Endothelial cell of umbilical vein (primary cell): ENCODE results near the gene STRA8. TPM values are rescaled to one million over a fixed set of nuclear protein-coding genes. Genes with fewer than 3 reads are reported as not detected.

Experiments
- BruUV-seq: library from RNA; stranded (reverse); fragments of 400-500 nt; replicated peaks from 2 replicates; lab custom pipeline; 2021; lab: Mats Ljungman, UMichigan
- CTCF ChIA-PET: fragments of 300-600, 350-600 bp; sonication (Branson Sonifier 250); formaldehyde crosslinking; loops from one replicate; lab custom pipeline; 2021; ENCODE audit warnings: antibody characterized with exemption, inconsistent platforms; lab: Charles Lee
- POLR2A ChIA-PET: fragments of 300-600, 350-600 bp; sonication (Branson Sonifier 250); formaldehyde crosslinking; loops from one replicate; lab custom pipeline; 2021; ENCODE audit warnings: antibody characterized with exemption, inconsistent platforms; lab: Charles Lee
- DNase-seq: peaks from one replicate; pipeline ENCODE4 v3.0.0-alpha.2; 2011; ENCODE audit warnings: low read depth, low spot score
- FAIRE-seq: peaks from 2 replicates; lab custom pipeline; 2011; peaks lifted over from hg19 to GRCh38; lab: Jason Lieb, UNC
- H2AFZ ChIP-seq: 2 replicates; pipeline ENCODE4 v1.6.0; 2012; ENCODE audit warnings: low read depth, low read length, control low read depth, inconsistent platforms
- H3K27ac ChIP-seq: 2 replicates; pipeline ENCODE4 v1.5.1; 2011; ENCODE audit warnings: low read depth, mild to moderate bottlenecking, control low read depth, low read length, moderate library complexity; ENCODE audit not compliant: insufficient read depth
- H3K27me3 ChIP-seq, 2 experiments: 2 replicates each; pipeline versions ENCODE4 v1.6.0 to v1.6.1; 2011; ENCODE audit warnings: low read length in 2 of 2, mixed read lengths in 1 of 2; ENCODE audit not compliant: control insufficient read depth in 2 of 2, insufficient read depth in 2 of 2
- H3K36me3 ChIP-seq, 2 experiments: 2 replicates in 1 of 2; 3 replicates in 1 of 2; pipeline ENCODE4 v1.5.1; 2011; ENCODE audit warnings: low read length in 2 of 2, mild to moderate bottlenecking in 1 of 2, moderate library complexity in 1 of 2; ENCODE audit not compliant: control insufficient read depth in 2 of 2, insufficient read depth in 2 of 2; ENCODE audit errors: extremely low read depth in 1 of 2
- H3K4me1 ChIP-seq: 3 replicates; pipeline ENCODE4 v1.5.1; 2011; ENCODE audit warnings: mild to moderate bottlenecking, low read length; ENCODE audit not compliant: control insufficient read depth, insufficient read depth; ENCODE audit errors: extremely low read depth
- H3K4me2 ChIP-seq: 2 replicates; pipeline ENCODE4 v1.6.1; 2011; ENCODE audit warnings: low read length, control low read depth, mixed read lengths; ENCODE audit not compliant: insufficient read depth
- H3K4me3 ChIP-seq, 3 experiments: fragments of 200-600 bp in 1 of 3; sonication (generic), shearing (Covaris generic) in 1 of 3; replicated peaks in 1 of 3; 2 replicates each; pipeline ENCODE4 v1.5.1; 2011 to 2016; ENCODE audit warnings: control low read depth in 3 of 3, low read length in 3 of 3, mild to moderate bottlenecking in 2 of 3, inconsistent platforms in 1 of 3, low read depth in 1 of 3, moderate library complexity in 1 of 3; ENCODE audit not compliant: insufficient read depth in 1 of 3
- H3K79me2 ChIP-seq: 2 replicates; pipeline ENCODE4 v1.6.0; 2012; ENCODE audit warnings: low read length, inconsistent platforms; ENCODE audit not compliant: control insufficient read depth, insufficient read depth
- H3K9ac ChIP-seq: replicated peaks from 2 replicates; pipeline ENCODE3; 2011; ENCODE audit warnings: low read length, control low read depth; ENCODE audit not compliant: insufficient read depth; ENCODE audit errors: extremely low read depth
- H3K9me1 ChIP-seq: replicated peaks from 3 replicates; pipeline ENCODE4 v1.6.0; 2011; ENCODE audit warnings: mild to moderate bottlenecking, low read length; ENCODE audit not compliant: control insufficient read depth, insufficient read depth; ENCODE audit errors: extremely low read depth
- H3K9me3 ChIP-seq: replicated peaks from 2 replicates; pipeline ENCODE4 v1.5.1; 2012; ENCODE audit warnings: low read length, inconsistent platforms; ENCODE audit not compliant: control insufficient read depth, insufficient read depth
- H4K20me1 ChIP-seq: replicated peaks from 2 replicates; pipeline ENCODE3; 2011; ENCODE audit warnings: mild to moderate bottlenecking, low read length; ENCODE audit not compliant: control insufficient read depth, insufficient read depth; ENCODE audit errors: extremely low read depth
- FOS ChIP-seq: IDR thresholded peaks from 2 replicates; pipeline ENCODE4 v1.6.1; 2011; ENCODE audit warnings: mild to moderate bottlenecking, low read length, moderate library complexity, borderline replicate concordance; ENCODE audit not compliant: insufficient read depth
- JUN ChIP-seq: IDR thresholded peaks from 2 replicates; pipeline ENCODE4 v1.6.1; 2011; ENCODE audit warnings: borderline replicate concordance, low read depth; ENCODE audit not compliant: insufficient read length, insufficient read depth
- MAX ChIP-seq: IDR thresholded peaks from 2 replicates; pipeline ENCODE4 v1.6.1; 2011; ENCODE audit not compliant: insufficient read depth, insufficient read length
- MYC ChIP-seq: IDR thresholded peaks from one replicate; pipeline ENCODE4 v1.6.1; 2011; ENCODE audit warnings: mild to moderate bottlenecking, low read depth, low read length
- POLR2AphosphoS5 ChIP-seq: IDR thresholded peaks from 2 replicates; pipeline ENCODE4 v1.6.1; 2012; ENCODE audit warnings: low read depth, mild to moderate bottlenecking, control low read depth, low read length, moderate library complexity; ENCODE audit not compliant: insufficient read depth
- dilution Hi-C: fragments of 300-500 bp; cut with MboI; formaldehyde crosslinking; loops from one replicate; pipeline ENCODE4 v1.15.0; 2019; ENCODE audit warnings: low sequenced_read_pairs; ENCODE audit not compliant: extremely low pct_ligation_motif_present
- intact Hi-C: fragments of 100-400 bp; cut with micrococcal nuclease; formaldehyde crosslinking; loops from one replicate; pipeline ENCODE4 v1.10.0; 2022
- polyA plus RNA-seq, 4 experiments: library from polyadenylated mRNA; depleted of rRNA in 3 of 4; stranded (reverse) in 3 of 4; unstranded in 1 of 4; fragments of >200 nt; gene quantifications; 2 replicates each; pipeline versions ENCODE4 v1.2.1 to v1.2.3, GENCODE V29; 2011 to 2012; ENCODE audit warnings: missing spikeins in 1 of 4
- total RNA-seq: library from RNA; stranded (reverse); gene quantifications from 2 replicates; pipeline ENCODE4 v1.2.3, GENCODE V29; 2021

Gene STRA8
- total and polyA plus RNA-seq, 2 donors (not counting 3 experiments of a cell fraction or from before 2014, with no cell fraction given): not detected

GRCh38 chr7:135213831-135214230, 19.8 kb upstream of the STRA8 start:
- Histone ChIP-seq H4K20me1 (no peaks in the 10 kb centered on the region), H3K9me1 (no peaks in the 10 kb centered on the region), H3K27ac (no peak overlapping the region), H3K9ac (no peak overlapping the region), H3K27me3 (peaks cover 0 to 7% of the 10 kb centered on the region in 2 experiments), H3K4me2 (no peak overlapping the region), H2AFZ (no peak overlapping the region), H3K9me3 (no peaks in the 10 kb centered on the region), H3K36me3 (no peaks in the 10 kb centered on the region), H3K79me2 (no peaks in the 10 kb centered on the region), H3K4me3 (no peak overlapping the region), H3K4me1 (peaks cover 8% of the 10 kb centered on the region)
- no TSS peak for BruUV-seq
- dilution Hi-C loops (no loop called here), intact Hi-C loops (loop anchor here (5.0 kb wide), 1 partner anchor 298 kb away; the partner anchor contains the start of gene CNOT4)
- DNase-seq (no peak), FAIRE-seq (no peak)
- TF ChIP-seq FOS (no peak), MYC (no peak)
- ChIA-PET POLR2A (no interaction called here), CTCF (no interaction called here)

- Histone ChIP-seq H3K9me1 (no peaks in the 10 kb centered on the region), H3K9me3 (no peaks in the 10 kb centered on the region), H3K36me3 (no peaks in the 10 kb centered on the region), H3K4me1 (peaks cover 8% of the 10 kb centered on the region), H2AFZ (no peak overlapping the region), H3K9ac (no peak overlapping the region), H3K4me2 (no peak overlapping the region), H3K79me2 (no peaks in the 10 kb centered on the region), H3K27ac (no peak overlapping the region), H4K20me1 (no peaks in the 10 kb centered on the region), H3K27me3 (peaks cover 0 to 7% of the 10 kb centered on the region in 2 experiments), H3K4me3 (no peak overlapping the region)
- ChIA-PET POLR2A (no interaction called here), CTCF (no interaction called here)
- intact Hi-C loops: no loop called here
- dilution Hi-C loops: no loop called here
- TF ChIP-seq MAX: no peak
- no peak for TF ChIP-seq JUN
- no peak for TF ChIP-seq POLR2AphosphoS5
- BruUV-seq: no TSS peak
- DNase-seq (no peak), FAIRE-seq (no peak)
Measured at GRCh38 chr7:135215180-135215579, 18.5 kb upstream of the STRA8 start.
